Duodenal mucosa (tissue), 2 donors: ENCODE data around the gene TLCD5.

ENCODE experiments used
- H3K27ac ChIP-seq: one replicate; pipeline ENCODE4 v1.7.0; 2013; ENCODE audit warnings: low read depth, low read length
- H3K27me3 ChIP-seq, 2 donors: one replicate each; pipeline ENCODE4 v1.7.0; 2013; ENCODE audit warnings: low read length in 2 of 2, control low read depth in 1 of 2; ENCODE audit not compliant: insufficient read depth in 2 of 2, control insufficient read depth in 1 of 2
- H3K36me3 ChIP-seq, 2 donors: one replicate each; pipeline ENCODE4 v1.7.0; 2013; ENCODE audit warnings: low read length in 2 of 2, control low read depth in 1 of 2; ENCODE audit not compliant: insufficient read depth in 2 of 2, control insufficient read depth in 1 of 2
- H3K4me1 ChIP-seq, 2 donors: one replicate each; pipeline ENCODE4 v1.7.0; 2013; ENCODE audit warnings: low read length in 2 of 2, control low read depth in 1 of 2; ENCODE audit not compliant: insufficient read depth in 2 of 2, control insufficient read depth in 1 of 2
- H3K4me3 ChIP-seq, 2 donors: one replicate each; pipeline ENCODE4 v1.7.0; 2013; ENCODE audit warnings: low read length in 2 of 2, low read depth in 1 of 2
- H3K9ac ChIP-seq, 2 donors: one replicate each; pipeline ENCODE4 v1.7.0; 2013; ENCODE audit warnings: low read length in 2 of 2, low read depth in 1 of 2
- H3K9me3 ChIP-seq, 2 donors: one replicate each; pipeline ENCODE4 v1.7.0; 2013; ENCODE audit warnings: low read length in 2 of 2, control low read depth in 1 of 2; ENCODE audit not compliant: control insufficient read depth in 1 of 2

The TLCD5 gene

GRCh38 chr11:120293038-120293800 lies 31.9 kb upstream of the TLCD5 start:
- no peak overlapping the region for H3K9ac ChIP-seq
- H3K36me3 ChIP-seq, result no peaks in the 10 kb centered on the region
- no peak overlapping the region for H3K4me3 ChIP-seq
- H3K9me3 ChIP-seq, result no peaks in the 10 kb centered on the region
- no peaks in the 10 kb centered on the region for H3K27me3 ChIP-seq
- peaks cover 34 to 37% of the 10 kb centered on the region in 2 donors for H3K4me1 ChIP-seq
- no peak overlapping the region for H3K27ac ChIP-seq

- H3K27ac ChIP-seq, result no peak overlapping the region
- H3K36me3 ChIP-seq, result no peaks in the 10 kb centered on the region
- H3K4me1 ChIP-seq, result peaks cover 34 to 37% of the 10 kb centered on the region in 2 donors
- H3K27me3 ChIP-seq, result no peaks in the 10 kb centered on the region
- H3K4me3 ChIP-seq, result no peak overlapping the region
- H3K9me3 ChIP-seq, result no peaks in the 10 kb centered on the region
- no peak overlapping the region for H3K9ac ChIP-seq
Observed at GRCh38 chr11:120294096-120294495, 31.0 kb upstream of the TLCD5 start.

DNA sequence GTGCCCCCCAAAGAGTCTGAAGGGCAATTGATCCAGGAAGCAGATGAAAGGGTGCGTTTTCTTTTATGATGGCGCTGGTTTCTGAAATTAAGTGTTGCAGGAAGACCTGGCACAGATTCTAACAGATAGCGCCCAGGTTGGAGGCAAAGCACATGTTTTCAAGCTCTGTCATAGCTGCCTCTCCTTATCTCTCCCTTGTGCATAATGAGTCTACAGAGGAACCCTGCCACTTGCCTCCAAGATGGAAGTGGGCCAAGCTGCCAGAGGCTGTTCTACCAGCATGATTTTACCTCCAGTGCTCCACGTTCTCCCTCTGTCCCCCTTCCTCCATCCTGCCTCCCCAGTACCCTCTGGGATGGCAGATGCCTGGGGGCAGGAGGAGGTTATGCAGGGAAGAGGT lies 30.0 kb upstream of the TLCD5 start:
- H3K4me1 ChIP-seq, result peaks cover 34 to 41% of the 10 kb centered on the region in 2 donors
- H3K4me3 ChIP-seq, result no peak overlapping the region
- peaks cover 0 to 4% of the 10 kb centered on the region in 2 donors for H3K27me3 ChIP-seq
- no peak overlapping the region for H3K27ac ChIP-seq
- H3K36me3 ChIP-seq, result no peaks in the 10 kb centered on the region
- no peaks in the 10 kb centered on the region for H3K9me3 ChIP-seq
- H3K9ac ChIP-seq, result no peak overlapping the region

DNA sequence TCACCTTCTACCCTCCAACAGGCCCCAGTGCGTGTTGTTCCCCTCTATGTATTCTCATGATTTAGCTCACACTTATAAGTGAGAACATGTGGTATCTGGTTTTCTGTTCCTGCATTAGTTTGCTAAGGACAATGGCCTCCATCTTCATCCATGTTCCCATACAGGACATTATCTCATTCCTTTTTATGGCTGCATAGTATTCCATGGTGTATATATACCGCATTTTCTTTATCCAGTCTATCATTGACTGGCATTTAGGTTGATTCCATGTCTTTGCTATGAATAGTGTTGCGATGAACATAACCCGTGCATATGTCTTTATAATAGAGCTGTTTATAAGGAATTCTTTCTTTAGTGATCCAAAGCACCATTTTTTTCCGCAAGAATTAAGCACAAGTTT lies 28.5 kb upstream of the TLCD5 start:
- peaks cover 0 to 4% of the 10 kb centered on the region in 2 donors for H3K27me3 ChIP-seq

GRCh38 chr11:120298461-120298860 lies 26.6 kb upstream of the TLCD5 start:
- Histone ChIP-seq H3K27ac (no peak overlapping the region), H3K4me1 (peaks cover 32 to 37% of the 10 kb centered on the region in 2 donors), H3K4me3 (no peak overlapping the region), H3K9ac (no peak overlapping the region), H3K9me3 (no peaks in the 10 kb centered on the region), H3K27me3 (peaks cover 0 to 4% of the 10 kb centered on the region in 2 donors), H3K36me3 (no peaks in the 10 kb centered on the region)

More for the DNA sequence above, 28.5 kb upstream of the TLCD5 start:
- H3K36me3 ChIP-seq, result no peaks in the 10 kb centered on the region
- H3K4me3 ChIP-seq, result no peak overlapping the region
- no peaks in the 10 kb centered on the region for H3K9me3 ChIP-seq
- peaks cover 24 to 32% of the 10 kb centered on the region in 2 donors for H3K4me1 ChIP-seq
- H3K9ac ChIP-seq, result no peak overlapping the region
- no peak overlapping the region for H3K27ac ChIP-seq

DNA sequence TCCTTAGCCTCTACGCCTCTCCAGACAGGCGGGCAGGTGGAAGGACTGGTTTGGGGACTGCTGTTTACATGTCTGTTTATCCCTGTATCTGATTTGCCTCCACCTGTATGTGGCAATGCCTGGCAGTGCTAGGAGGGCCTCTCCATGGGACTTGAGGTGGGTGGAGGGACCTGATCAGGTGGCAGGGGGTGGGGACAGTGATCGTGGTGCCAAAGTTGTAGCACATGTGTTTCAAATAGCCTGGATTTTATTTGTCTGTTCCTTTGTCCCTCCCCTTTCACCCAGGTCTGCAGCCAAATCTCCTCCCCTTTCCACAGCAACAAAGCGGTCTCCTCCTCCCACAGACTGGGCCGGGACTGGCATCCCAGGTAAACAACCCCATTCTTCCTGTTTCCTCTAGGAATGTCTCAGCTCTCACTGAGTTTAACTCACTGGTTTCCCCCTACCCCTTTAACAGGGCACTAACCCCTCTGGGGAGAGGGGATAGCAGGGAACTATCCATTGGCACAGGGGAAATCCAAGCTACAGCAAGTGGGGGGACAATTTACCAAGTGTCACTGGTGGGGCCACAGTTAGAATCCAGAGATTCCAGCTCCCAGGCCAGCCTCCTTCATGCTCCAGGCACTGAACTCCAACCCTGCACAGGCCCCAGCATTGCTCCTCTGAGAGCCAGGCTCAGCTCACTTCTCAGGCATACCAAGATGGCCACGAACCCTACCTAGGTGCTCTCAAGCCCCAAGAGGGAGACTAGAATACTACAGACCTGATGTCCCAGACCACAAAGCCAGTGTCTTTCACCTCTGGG lies 22.9 kb upstream of the TLCD5 start:
- Histone ChIP-seq H3K27ac (no peak overlapping the region), H3K4me1 (peaks cover 27 to 39% of the 10 kb centered on the region in 2 donors), H3K9ac (no peak overlapping the region), H3K4me3 (no peak overlapping the region), H3K9me3 (no peaks in the 10 kb centered on the region), H3K36me3 (no peaks in the 10 kb centered on the region), H3K27me3 (peaks cover 0 to 4% of the 10 kb centered on the region in 2 donors)

- H3K27me3 ChIP-seq, result peaks cover 0 to 4% of the 10 kb centered on the region in 2 donors
- H3K9me3 ChIP-seq, result no peaks in the 10 kb centered on the region
- no peak overlapping the region for H3K9ac ChIP-seq
- H3K36me3 ChIP-seq, result no peaks in the 10 kb centered on the region
- H3K4me1 ChIP-seq, result peaks cover 27 to 39% of the 10 kb centered on the region in 2 donors
- H3K4me3 ChIP-seq, result no peak overlapping the region
- H3K27ac ChIP-seq, result no peak overlapping the region
Observed at GRCh38 chr11:120303004-120303637, 22.0 kb upstream of the TLCD5 start.

DNA sequence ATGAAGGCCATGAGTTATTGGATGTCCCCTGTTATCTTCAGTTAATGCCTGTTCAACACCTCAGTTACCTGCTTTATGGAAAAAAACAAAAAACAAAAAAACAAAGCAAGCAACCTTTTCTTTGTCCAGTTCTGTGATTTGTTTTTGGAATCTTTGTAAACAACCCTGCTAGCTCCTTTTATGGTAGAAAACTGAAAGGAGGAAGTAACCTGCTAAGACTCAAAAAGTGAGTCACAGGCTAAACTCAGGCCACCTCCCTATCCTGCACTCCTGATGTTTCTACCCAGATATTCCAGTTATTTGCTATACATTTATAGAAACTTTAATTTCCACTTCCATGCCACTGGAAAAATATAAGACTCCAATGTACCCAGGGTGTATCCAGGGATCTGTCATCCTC lies 20.6 kb upstream of the TLCD5 start:
- Histone ChIP-seq H3K4me1 (peaks cover 32 to 45% of the 10 kb centered on the region in 2 donors), H3K27ac (no peak overlapping the region), H3K36me3 (no peaks in the 10 kb centered on the region), H3K9ac (no peak overlapping the region), H3K4me3 (no peak overlapping the region), H3K9me3 (no peaks in the 10 kb centered on the region), H3K27me3 (peaks cover 0 to 4% of the 10 kb centered on the region in 2 donors)

DNA sequence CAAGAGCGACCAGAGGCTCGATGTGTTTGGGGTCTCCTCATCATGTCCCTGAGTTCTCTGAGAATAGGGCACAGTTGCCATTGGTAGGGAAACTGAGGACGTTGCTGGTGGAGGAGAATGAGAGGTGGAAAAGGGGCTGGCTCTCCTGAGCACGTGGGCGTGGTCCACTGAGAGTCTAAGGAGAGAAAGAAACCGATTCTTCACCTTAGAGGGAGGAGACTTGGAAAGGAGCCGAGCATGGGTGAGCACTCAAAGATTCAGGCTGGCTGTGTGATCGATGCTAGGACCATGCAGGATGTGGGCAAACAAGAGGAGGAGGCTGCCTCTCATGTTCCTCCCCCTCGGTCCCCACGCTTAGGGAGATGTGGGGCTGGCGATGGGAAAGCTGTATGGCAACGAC lies 19.8 kb upstream of the TLCD5 start:
- no peak overlapping the region for H3K9ac ChIP-seq
- H3K27me3 ChIP-seq, result no peaks in the 10 kb centered on the region
- no peak overlapping the region for H3K4me3 ChIP-seq
- H3K27ac ChIP-seq, result no peak overlapping the region
- H3K9me3 ChIP-seq, result no peaks in the 10 kb centered on the region
- H3K36me3 ChIP-seq, result no peaks in the 10 kb centered on the region
- peaks cover 36 to 52% of the 10 kb centered on the region in 2 donors for H3K4me1 ChIP-seq
